ENCODE measurements around the gene CDK2AP2. TPM values are rescaled to one million over a fixed set of nuclear protein-coding genes. Genes with fewer than 3 reads are reported as not detected.

CDK2AP2 gene
- total RNA-seq, 4 donors from 2014 or later = 90.0 to 240 (median 148) TPM

- Histone ChIP-seq H3K4me3 (replicated peaks in 1 of 3) (no peak overlapping the region), H3K4me1 (peaks cover 13 to 24% of the 10 kb centered on the region in 2 donors), H3K27ac (peak overlapping the region; percentile 20 to 73 (median 70)), H3K9me3 (no peaks in the 10 kb centered on the region), H3K27me3 (no peaks in the 10 kb centered on the region), H3K36me3 (no peaks in the 10 kb centered on the region)
- DNase-seq = peak; percentile 88 to 90
- 32 to 37% methylated on average over 8 of the region's 8 CpGs for WGBS, 2 donors
- TF ChIP-seq CTCF (IDR thresholded peaks at IDR 0.05) = peak in 3 of 6 experiments; percentile 23 to 33 (median 24)
- no peak for TF ChIP-seq POLR2A (IDR thresholded peaks at IDR 0.05)
- intact Hi-C loops (cut with DNase I) = no loop called here
Observed at GRCh38 chr11:67545280-67545679, 37.3 kb upstream of the CDK2AP2 start.

GRCh38 chr11:67544616-67545242 lies 36.8 kb upstream of the CDK2AP2 start:
- intact Hi-C loops (cut with DNase I) = no loop called here
- Histone ChIP-seq H3K27me3 (no peaks in the 10 kb centered on the region), H3K4me3 (replicated peaks in 1 of 3) (no peak overlapping the region), H3K4me1 (peaks cover 13 to 24% of the 10 kb centered on the region in 2 donors), H3K27ac (peak overlapping the region; percentile 20 to 73 (median 70)), H3K9me3 (no peaks in the 10 kb centered on the region), H3K36me3 (no peaks in the 10 kb centered on the region)
- 64 to 65% methylated on average over 9 to 10 of the region's 10 CpGs for WGBS, 2 donors
- TF ChIP-seq POLR2A (IDR thresholded peaks at IDR 0.05) = no peak
- DNase-seq = peak; percentile 20 to 37

GRCh38 chr11:67543585-67543984 lies 35.6 kb upstream of the CDK2AP2 start:
- Histone ChIP-seq H3K4me1 (peaks cover 13 to 22% of the 10 kb centered on the region in 2 donors), H3K27me3 (no peaks in the 10 kb centered on the region), H3K27ac (peak overlapping the region in 1 of 3 donors; percentile 70), H3K36me3 (no peaks in the 10 kb centered on the region), H3K4me3 (replicated peaks in 1 of 3) (no peak overlapping the region), H3K9me3 (no peaks in the 10 kb centered on the region)
- WGBS, 2 donors = 61 to 67% methylated on average over 2 of the region's 2 CpGs
- intact Hi-C loops (cut with DNase I) = no loop called here
- TF ChIP-seq CTCF (IDR thresholded peaks at IDR 0.05) (no peak), POLR2A (IDR thresholded peaks at IDR 0.05) (no peak)
- DNase-seq = no peak

- Histone ChIP-seq H3K9me3 (no peaks in the 10 kb centered on the region), H3K4me1 (peaks cover 13 to 21% of the 10 kb centered on the region in 2 donors), H3K36me3 (no peaks in the 10 kb centered on the region), H3K4me3 (replicated peaks in 1 of 3) (no peak overlapping the region), H3K27ac (no peak overlapping the region), H3K27me3 (no peaks in the 10 kb centered on the region)
- intact Hi-C loops (cut with DNase I) = no loop called here
- no peak for DNase-seq
- no peak for TF ChIP-seq CTCF (IDR thresholded peaks at IDR 0.05)
- WGBS, 2 donors = 76 to 80% methylated on average over 6 of the region's 7 CpGs
Observed at GRCh38 chr11:67542971-67543370, 35.0 kb upstream of the CDK2AP2 start.

GRCh38 chr11:67542169-67542568 lies 34.2 kb upstream of the CDK2AP2 start:
- intact Hi-C loops (cut with DNase I) = no loop called here
- H3K9me3 ChIP-seq = no peaks in the 10 kb centered on the region
- no peaks in the 10 kb centered on the region for H3K36me3 ChIP-seq
- DNase-seq = no peak
- peaks cover 13 to 21% of the 10 kb centered on the region in 2 donors for H3K4me1 ChIP-seq
- H3K27ac ChIP-seq = no peak overlapping the region
- no peaks in the 10 kb centered on the region for H3K27me3 ChIP-seq
- H3K4me3 ChIP-seq (replicated peaks in 1 of 3) = no peak overlapping the region
- WGBS, 2 donors = 73 to 78% methylated on average over 3 of the region's 3 CpGs
- TF ChIP-seq CTCF (IDR thresholded peaks at IDR 0.05) (no peak), POLR2A (IDR thresholded peaks at IDR 0.05) (no peak)

Data from thyroid gland (tissue), 4 donors.